Measurements from ENCODE around the gene EDN2.

EDN2 gene

GRCh38 chr1:41497461-41498030, 13.1 kb upstream of the EDN2 start:
- DNase-seq = no peak

DNA sequence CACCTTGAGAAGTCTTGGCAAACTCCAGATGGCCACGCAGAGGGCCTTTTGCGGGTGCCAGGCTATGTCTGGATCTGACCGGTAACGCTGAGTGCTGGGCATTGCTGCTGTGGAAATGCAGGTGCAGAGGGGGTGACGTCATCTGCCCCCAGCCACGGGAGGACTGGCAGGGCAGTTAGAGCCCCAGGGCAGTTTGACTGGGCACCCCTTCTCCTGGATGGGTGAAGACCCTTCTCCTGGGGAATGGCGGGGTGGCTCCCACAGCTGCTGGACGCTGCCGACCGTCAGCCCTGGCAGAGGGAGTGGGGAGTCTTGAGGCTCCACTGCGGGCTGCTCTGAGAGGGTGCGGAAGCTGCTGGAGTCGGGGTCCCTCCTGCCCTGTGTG, 12.6 kb upstream of the EDN2 start:
- no peak for DNase-seq

GRCh38 chr1:41496080-41497055, 11.9 kb upstream of the EDN2 start:
- DNase-seq = no peak

DNA sequence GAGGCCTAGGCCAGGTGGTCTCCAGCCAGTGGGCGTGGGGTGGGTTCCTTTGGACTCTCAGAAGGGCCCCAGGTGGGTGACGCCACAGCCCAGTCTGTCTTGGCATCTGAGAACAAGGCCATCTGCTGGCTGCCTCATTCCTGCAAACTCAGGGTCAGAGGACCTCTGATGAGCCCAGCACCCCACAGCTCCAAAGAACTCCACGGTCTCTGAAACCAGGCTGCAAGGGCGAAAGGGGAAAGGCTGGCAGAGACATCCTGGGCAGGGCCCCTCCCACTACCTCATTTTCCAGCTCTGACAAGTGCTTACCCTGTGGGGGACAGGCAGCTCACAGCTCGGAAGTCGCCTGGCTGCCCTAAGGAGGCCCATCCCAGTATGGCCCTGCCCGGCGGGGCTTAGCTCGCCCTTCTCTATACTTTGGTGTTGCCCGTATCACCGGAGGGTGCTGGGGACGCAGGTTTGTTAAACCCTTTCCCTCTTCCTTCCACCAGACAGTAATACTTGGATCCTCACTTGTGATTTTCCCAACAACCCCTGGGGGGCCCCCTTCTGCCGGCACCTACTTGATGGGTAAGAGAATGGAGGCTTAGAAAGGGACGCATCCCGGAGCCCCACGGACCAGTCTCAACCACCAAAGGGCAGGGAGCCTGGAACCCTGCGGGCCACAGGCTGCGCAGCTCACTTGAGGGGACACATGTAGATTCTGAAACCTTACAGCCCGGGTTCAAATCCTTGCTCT, 10.9 kb upstream of the EDN2 start:
- no peak for DNase-seq

DNA sequence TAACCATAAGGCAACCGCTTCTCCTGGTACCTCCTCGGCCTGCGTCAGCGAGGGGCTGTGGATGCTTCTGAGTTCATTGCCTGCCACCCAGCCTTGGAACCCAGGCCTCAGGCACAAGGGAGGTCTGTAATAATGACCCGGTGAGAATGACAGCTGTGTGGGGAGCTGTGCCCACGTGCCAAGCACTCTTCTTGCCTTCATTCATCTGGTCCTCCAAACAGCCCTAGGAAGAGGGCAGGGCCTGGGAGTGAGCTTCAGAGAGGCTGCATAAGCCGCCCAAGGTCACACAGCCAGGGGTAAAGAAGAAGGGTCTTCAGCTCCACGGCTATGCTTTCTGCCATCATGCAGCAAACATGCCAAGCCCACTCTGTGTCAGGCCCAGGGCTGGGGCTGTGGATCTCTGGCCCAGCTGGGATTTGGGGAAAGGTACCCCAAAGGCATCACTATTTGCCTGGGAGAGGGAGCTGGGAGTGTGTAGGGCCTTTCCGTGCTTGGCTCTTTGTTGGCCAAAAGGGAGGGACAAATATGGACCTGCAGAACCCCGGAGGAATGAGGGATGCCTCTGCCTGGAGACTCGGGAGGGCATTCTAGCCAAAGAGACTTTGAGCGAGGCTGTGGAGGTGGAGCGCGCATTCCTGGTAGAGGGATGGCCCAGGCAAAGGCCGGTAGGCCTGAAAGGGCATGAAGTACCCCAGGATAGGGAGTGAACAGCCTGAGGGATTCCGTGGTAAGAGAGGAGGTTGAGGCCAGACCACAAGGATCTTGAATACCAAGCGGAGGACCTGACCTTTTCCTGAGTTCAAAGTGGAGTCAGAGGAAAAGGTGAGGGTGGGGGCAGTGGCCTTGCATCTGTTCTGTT, 10.1 kb upstream of the EDN2 start:
- no peak for DNase-seq

- DNase-seq = no peak
These were observed 9.3 kb upstream of the EDN2 start for GRCh38 chr1:41493626-41494350.

DNA sequence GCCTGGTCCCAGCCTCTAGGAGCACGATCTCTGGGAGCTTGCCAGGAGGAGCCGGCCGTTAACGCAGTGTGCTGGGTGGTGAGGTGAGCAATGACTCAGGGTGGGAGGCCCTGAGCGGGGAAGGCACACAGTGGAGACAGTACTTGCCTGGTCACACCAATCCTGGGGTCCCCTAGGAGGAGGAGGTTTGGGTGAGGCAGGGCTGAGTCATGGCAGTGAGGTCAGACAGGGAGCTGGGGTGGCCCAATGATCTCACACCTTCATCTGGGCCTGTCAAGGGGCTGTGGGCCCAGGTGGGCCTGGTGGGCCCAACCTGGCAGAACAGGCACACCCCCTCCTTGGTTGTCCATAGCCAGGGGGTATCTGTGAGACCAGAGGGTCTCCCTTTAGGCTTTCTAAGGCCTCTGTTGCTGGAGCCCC, 8.6 kb upstream of the EDN2 start:
- no peak for DNase-seq

DNA sequence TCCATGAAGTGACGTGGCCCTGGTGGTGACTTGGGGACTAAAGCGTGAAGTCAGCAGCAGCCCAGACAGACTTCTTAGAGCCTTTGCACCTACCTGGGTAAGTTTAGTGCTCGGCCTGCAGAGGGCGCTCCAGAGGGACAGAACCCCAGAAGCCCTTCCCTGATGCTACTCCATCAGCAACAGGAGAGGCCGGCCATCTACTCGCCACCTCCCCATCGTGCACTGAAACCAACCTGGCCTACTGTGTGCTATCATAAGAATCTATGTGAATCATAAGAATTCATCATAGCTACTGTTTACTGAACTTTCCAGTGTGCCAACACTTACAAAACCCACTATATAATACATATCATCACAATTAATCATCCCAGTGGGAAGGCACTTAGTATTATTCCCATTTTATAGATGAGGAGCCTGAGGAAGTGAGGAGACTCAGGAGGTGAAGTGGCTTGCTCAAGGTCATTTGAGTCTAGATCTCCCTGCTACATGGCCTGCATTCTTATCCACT, 7.9 kb upstream of the EDN2 start:
- DNase-seq = no peak

DNA sequence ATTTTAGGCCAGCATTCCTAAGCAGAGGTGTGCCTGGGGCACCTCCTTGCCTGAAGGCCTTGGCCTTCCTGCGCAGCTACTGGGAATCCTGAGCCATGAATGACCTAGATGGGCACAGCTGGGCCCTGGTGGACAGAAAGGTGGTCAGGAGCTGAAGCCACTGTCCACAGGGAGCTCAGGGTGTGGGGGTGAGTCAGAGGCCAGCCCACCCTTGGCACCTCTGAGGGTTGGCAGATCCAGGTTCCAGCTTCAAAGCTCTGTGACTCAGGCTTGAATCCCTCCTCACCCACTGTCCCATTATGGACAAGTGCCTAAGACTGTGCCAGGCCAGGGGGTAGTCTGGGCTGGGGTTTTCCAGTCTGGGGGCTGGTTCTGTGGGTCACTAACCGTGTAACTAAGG, 6.4 kb upstream of the EDN2 start:
- DNase-seq = no peak

DNA sequence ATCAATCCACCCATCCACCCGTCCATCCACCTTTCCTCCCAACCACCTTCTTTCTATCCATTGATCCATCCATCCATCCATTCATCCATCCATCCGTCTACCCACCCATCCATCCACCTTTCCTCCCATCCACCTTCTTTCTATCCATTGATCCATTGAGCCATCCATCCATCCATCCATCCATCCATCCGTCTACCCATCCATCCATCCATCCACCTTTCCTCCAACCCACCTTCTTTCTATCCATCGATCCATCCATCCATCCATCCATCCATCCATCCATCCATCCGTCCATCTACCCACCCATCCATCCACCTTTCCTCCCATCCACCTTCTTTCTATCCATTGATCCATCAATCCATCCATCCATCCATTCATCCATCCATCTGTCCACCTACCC, 5.1 kb upstream of the EDN2 start:
- no peak for DNase-seq

- no peak for DNase-seq
These were observed 3.8 kb upstream of the EDN2 start for GRCh38 chr1:41488040-41488951.

DNA sequence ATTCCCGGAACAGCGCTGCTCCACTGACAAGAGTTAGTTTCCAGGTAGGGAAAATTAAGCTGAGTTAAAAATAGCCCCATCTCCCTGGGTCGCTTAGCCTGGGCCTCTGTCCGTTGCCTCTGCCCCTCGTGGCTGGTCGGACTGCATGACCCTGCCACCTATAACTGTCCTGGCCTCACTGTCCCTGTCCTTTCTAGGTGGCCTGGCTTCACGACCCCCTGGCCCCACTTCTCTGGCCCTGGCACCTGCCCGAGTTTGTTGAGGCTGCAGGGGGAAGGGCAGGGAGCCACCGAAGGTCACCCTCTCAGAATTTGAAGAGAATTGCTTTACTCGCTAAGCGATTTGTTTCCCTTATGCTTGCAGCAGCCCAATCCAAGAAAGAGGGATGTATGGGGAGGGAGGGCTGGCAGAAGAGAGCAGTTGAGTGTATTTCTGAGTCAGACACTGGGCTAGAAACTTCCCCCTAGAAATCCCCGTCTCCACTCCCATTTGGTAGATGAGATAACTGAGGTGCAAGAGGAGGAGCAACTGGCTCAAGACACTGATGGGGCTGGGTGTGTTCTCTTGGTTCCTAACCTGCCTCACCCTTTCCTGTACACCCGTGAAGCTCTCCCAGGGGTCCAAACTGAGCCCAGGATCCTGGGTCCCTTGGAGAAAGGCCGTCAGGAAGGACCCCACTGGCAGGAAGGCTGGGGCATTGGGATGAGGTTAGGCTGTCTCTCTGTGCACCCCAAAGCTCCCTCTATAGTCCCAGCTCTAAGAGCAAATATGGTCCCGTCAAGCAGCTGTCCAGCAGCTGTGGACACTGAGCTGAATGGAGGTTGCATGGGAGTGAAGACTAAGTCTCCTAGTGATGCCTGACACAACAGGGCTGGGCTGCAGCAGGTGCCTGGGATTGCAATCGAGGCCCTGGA, 2.9 kb upstream of the EDN2 start:
- no peak for DNase-seq

DNA sequence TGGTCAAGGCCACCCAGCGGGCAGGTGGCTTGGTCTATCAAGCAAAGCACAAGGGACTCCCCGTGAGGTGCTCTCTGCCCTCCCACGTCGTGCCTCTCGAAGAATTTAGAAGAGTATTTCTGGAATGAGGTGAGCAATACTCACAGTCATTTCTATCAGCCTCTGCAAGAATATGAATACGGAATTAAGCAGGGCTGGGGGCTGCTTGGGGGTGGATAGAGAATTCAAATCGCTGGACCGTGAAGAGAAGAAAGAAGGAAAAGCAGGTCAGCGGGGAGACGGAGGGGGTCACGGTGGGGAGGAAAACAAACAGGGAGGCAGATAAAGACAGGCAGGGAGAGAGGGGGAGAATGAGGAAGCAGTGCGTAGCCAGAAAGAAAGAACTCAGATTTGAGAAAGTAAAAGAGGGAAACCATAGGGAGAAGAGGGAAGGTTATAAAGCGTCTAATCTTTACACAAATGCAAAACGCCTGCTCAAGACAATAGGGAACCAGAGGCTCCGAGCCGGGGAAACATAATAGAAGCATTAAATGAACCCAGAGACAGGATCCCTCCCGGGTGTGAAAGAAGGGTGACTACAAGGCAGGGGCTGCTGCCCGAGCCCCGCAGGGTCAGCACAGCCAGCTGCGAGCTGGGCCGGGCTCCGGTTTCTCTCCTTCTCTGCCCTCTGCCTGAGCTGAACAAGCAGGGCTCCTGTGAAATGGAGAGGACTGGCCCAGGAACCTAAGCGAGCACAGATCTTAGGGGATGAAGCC, 2.1 kb upstream of the EDN2 start:
- no peak for DNase-seq

GRCh38 chr1:41486053-41486370, 1.5 kb upstream of the EDN2 start:
- DNase-seq = no peak

- no peak for DNase-seq
These were observed 1.1 kb upstream of the EDN2 start for GRCh38 chr1:41485605-41486004.

GRCh38 chr1:41483960-41484401, 502 bp downstream of the EDN2 start:
- DNase-seq = no peak

- no peak for DNase-seq
These were observed 1.3 kb downstream of the EDN2 start for GRCh38 chr1:41483001-41483850.
